ENCODE results near the gene ADA.

The ADA gene

GRCh38 chr20:44633187-44633810 is 18.2 kb downstream of the ADA start:
- no peak overlapping the region for H3K4me3 ChIP-seq (replicated peaks; ENCODE audit: insufficient read depth, low read length)
- no peak overlapping the region for H3K27ac ChIP-seq (replicated peaks)
- no peaks in the 10 kb centered on the region for H3K27me3 ChIP-seq (ENCODE audit: insufficient read depth, poor library complexity, severe bottlenecking)
- no peak for DNase-seq (ENCODE audit: low read depth in 1 of 2, low spot score in 1 of 2)
- TF ChIP-seq POLR2AphosphoS5 (IDR thresholded peaks at IDR 0.05; ENCODE audit: low read depth) (no peak), SPI1 (IDR thresholded peaks at IDR 0.05; ENCODE audit: borderline replicate concordance, low read depth) (no peak), CTCF (IDR thresholded peaks at IDR 0.05; ENCODE audit: insufficient read depth, low read length) (no peak), REST (IDR thresholded peaks at IDR 0.05; ENCODE audit: insufficient replicate concordance, low read depth) (no peak), GABPA (IDR thresholded peaks at IDR 0.05; ENCODE audit: low read depth) (no peak)

- no peak overlapping the region for H3K27ac ChIP-seq (replicated peaks)
- TF ChIP-seq POLR2AphosphoS5 (IDR thresholded peaks at IDR 0.05; ENCODE audit: low read depth) = no peak
- no peak for TF ChIP-seq REST (IDR thresholded peaks at IDR 0.05; ENCODE audit: insufficient replicate concordance, low read depth)
- TF ChIP-seq GABPA (IDR thresholded peaks at IDR 0.05; ENCODE audit: low read depth) = no peak
- no peak for TF ChIP-seq SPI1 (IDR thresholded peaks at IDR 0.05; ENCODE audit: borderline replicate concordance, low read depth)
- TF ChIP-seq CTCF (IDR thresholded peaks at IDR 0.05; ENCODE audit: insufficient read depth, low read length) = no peak
These were observed 19.3 kb downstream of the ADA start for GRCh38 chr20:44632103-44632752.

GRCh38 chr20:44630297-44630696 is 21.2 kb downstream of the ADA start:
- H3K27me3 ChIP-seq (ENCODE audit: insufficient read depth, poor library complexity, severe bottlenecking) = no peaks in the 10 kb centered on the region
- no peak overlapping the region for H3K4me3 ChIP-seq (replicated peaks; ENCODE audit: insufficient read depth, low read length)
- no peak for TF ChIP-seq SPI1 (IDR thresholded peaks at IDR 0.05; ENCODE audit: borderline replicate concordance, low read depth)
- no peak for TF ChIP-seq CTCF (IDR thresholded peaks at IDR 0.05; ENCODE audit: insufficient read depth, low read length)
- TF ChIP-seq REST (IDR thresholded peaks at IDR 0.05; ENCODE audit: insufficient replicate concordance, low read depth) = no peak
- TF ChIP-seq GABPA (IDR thresholded peaks at IDR 0.05; ENCODE audit: low read depth) = no peak
- TF ChIP-seq POLR2AphosphoS5 (IDR thresholded peaks at IDR 0.05; ENCODE audit: low read depth) = no peak
- H3K27ac ChIP-seq (replicated peaks) = no peak overlapping the region
- no peak for DNase-seq (ENCODE audit: low read depth in 1 of 2, low spot score in 1 of 2)

More at GRCh38 chr20:44632103-44632752, 19.3 kb downstream of the ADA start:
- Histone ChIP-seq H3K4me3 (replicated peaks; ENCODE audit: insufficient read depth, low read length) (no peak overlapping the region), H3K27me3 (ENCODE audit: insufficient read depth, poor library complexity, severe bottlenecking) (no peaks in the 10 kb centered on the region)
- DNase-seq (ENCODE audit: low read depth in 1 of 2, low spot score in 1 of 2) = no peak
